Measurements from ENCODE around the gene CSMD2. TPM values are rescaled to one million over a fixed set of nuclear protein-coding genes. Genes with fewer than 3 reads are reported as not detected.

Gene CSMD2
- total and polyA plus RNA-seq, 2 experiments from 2014 or later: 5.3 to 16.6 TPM

DNA sequence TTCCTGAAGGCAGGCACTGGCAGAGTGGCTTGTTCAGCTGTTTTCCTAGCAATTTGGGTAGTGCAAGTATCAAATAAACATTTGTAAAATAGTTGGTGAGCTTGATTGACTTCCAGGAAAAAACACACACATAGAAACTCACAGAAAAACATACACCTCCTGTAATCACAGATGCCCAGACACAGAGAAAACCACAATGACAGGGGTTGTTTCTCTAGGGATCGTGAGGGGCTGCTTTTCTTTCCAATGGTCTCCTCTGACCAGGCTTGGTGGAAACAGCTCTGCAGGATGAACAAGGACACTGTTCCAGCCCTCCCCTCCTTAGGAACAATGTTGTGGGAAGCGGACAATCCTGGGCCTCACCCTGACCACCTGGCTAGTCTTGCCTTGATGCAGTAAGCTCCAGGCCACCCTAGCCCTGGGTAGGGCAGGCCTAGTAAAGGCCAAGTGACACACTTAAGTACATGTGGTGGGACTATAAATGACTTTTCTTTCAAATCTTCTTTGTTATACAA, 443.7 kb downstream of the CSMD2 start:
- Mint-ChIP-seq H3K4me1 (no peaks in the 10 kb centered on the region), H3K36me3 (ENCODE audit: low read depth) (peaks cover 23% of the 10 kb centered on the region), H3K27me3 (ENCODE audit: insufficient read depth, low read depth, poor library complexity) (peaks cover 9% of the 10 kb centered on the region), H3K4me3 (no peak overlapping the region), H3K9me3 (no peaks in the 10 kb centered on the region), H3K27ac (no peak overlapping the region)
- Histone ChIP-seq H3F3A (replicated peaks; ENCODE audit: low read depth) (no peaks in the 10 kb centered on the region), H3K4me2 (no peak overlapping the region), H3K4me1 (ENCODE audit: insufficient read depth) (no peaks in the 10 kb centered on the region), H3K36me3 (ENCODE audit: insufficient read depth) (peaks cover 5% of the 10 kb centered on the region; the same call in 1 of the 2 replicates), H3K27me3 (ENCODE audit: insufficient read depth) (no peaks in the 10 kb centered on the region), H4K20me1 (replicated peaks; ENCODE audit: insufficient read depth) (no peaks in the 10 kb centered on the region; the same call in 1 of the 2 replicates), H2AFZ (no peak overlapping the region), H3K27ac (ENCODE audit: low read depth) (no peak overlapping the region), H3K4me3 (no peak overlapping the region), H3K79me2 (replicated peaks; ENCODE audit: insufficient read depth) (no peaks in the 10 kb centered on the region), H3K9me2 (ENCODE audit: insufficient read depth) (no peaks in the 10 kb centered on the region)
- DNase-seq (ENCODE audit: low spot score) (no peak), ATAC-seq (no peak)
- no peak for TF ChIP-seq POLR2AphosphoS5 (IDR thresholded peaks at IDR 0.05; ENCODE audit: low read depth)
- TF ChIP-seq, protein P1, sequence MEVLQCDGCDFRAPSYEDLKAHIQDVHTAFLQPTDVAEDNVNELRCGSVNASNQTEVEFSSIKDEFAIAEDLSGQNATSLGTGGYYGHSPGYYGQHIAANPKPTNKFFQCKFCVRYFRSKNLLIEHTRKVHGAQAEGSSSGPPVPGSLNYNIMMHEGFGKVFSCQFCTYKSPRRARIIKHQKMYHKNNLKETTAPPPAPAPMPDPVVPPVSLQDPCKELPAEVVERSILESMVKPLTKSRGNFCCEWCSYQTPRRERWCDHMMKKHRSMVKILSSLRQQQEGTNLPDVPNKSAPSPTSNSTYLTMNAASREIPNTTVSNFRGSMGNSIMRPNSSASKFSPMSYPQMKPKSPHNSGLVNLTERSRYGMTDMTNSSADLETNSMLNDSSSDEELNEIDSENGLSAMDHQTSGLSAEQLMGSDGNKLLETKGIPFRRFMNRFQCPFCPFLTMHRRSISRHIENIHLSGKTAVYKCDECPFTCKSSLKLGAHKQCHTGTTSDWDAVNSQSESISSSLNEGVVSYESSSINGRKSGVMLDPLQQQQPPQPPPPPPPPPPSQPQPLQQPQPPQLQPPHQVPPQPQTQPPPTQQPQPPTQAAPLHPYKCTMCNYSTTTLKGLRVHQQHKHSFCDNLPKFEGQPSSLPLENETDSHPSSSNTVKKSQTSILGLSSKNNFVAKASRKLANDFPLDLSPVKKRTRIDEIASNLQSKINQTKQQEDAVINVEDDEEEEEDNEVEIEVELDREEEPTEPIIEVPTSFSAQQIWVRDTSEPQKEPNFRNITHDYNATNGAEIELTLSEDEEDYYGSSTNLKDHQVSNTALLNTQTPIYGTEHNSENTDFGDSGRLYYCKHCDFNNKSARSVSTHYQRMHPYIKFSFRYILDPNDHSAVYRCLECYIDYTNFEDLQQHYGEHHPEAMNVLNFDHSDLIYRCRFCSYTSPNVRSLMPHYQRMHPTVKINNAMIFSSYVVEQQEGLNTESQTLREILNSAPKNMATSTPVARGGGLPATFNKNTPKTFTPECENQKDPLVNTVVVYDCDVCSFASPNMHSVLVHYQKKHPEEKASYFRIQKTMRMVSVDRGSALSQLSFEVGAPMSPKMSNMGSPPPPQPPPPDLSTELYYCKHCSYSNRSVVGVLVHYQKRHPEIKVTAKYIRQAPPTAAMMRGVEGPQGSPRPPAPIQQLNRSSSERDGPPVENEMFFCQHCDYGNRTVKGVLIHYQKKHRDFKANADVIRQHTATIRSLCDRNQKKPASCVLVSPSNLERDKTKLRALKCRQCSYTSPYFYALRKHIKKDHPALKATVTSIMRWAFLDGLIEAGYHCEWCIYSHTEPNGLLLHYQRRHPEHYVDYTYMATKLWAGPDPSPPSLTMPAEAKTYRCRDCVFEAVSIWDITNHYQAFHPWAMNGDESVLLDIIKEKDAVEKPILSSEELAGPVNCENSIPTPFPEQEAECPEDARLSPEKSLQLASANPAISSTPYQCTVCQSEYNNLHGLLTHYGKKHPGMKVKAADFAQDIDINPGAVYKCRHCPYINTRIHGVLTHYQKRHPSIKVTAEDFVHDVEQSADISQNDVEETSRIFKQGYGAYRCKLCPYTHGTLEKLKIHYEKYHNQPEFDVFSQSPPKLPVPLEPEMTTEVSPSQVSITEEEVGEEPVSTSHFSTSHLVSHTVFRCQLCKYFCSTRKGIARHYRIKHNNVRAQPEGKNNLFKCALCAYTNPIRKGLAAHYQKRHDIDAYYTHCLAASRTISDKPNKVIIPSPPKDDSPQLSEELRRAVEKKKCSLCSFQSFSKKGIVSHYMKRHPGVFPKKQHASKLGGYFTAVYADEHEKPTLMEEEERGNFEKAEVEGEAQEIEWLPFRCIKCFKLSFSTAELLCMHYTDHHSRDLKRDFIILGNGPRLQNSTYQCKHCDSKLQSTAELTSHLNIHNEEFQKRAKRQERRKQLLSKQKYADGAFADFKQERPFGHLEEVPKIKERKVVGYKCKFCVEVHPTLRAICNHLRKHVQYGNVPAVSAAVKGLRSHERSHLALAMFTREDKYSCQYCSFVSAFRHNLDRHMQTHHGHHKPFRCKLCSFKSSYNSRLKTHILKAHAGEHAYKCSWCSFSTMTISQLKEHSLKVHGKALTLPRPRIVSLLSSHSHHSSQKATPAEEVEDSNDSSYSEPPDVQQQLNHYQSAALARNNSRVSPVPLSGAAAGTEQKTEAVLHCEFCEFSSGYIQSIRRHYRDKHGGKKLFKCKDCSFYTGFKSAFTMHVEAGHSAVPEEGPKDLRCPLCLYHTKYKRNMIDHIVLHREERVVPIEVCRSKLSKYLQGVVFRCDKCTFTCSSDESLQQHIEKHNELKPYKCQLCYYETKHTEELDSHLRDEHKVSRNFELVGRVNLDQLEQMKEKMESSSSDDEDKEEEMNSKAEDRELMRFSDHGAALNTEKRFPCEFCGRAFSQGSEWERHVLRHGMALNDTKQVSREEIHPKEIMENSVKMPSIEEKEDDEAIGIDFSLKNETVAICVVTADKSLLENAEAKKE (CRISPR knock-in tag; IDR thresholded peaks at IDR 0.05): no peak
- no peak for TF ChIP-seq JUNB (IDR thresholded peaks at IDR 0.05; ENCODE audit: unreplicated experiment)
- TF ChIP-seq CREB1 (CRISPR knock-in tag; IDR thresholded peaks at IDR 0.05; ENCODE audit: low read depth): no peak
- no peak for TF ChIP-seq NANOG (IDR thresholded peaks at IDR 0.05; ENCODE audit: borderline replicate concordance)
- TF ChIP-seq STAT1 (IDR thresholded peaks at IDR 0.05; ENCODE audit: unreplicated experiment): no peak
- no peak for TF ChIP-seq ZNF114 (CRISPR knock-in tag; IDR thresholded peaks at IDR 0.05)
- TF ChIP-seq, protein P2, sequence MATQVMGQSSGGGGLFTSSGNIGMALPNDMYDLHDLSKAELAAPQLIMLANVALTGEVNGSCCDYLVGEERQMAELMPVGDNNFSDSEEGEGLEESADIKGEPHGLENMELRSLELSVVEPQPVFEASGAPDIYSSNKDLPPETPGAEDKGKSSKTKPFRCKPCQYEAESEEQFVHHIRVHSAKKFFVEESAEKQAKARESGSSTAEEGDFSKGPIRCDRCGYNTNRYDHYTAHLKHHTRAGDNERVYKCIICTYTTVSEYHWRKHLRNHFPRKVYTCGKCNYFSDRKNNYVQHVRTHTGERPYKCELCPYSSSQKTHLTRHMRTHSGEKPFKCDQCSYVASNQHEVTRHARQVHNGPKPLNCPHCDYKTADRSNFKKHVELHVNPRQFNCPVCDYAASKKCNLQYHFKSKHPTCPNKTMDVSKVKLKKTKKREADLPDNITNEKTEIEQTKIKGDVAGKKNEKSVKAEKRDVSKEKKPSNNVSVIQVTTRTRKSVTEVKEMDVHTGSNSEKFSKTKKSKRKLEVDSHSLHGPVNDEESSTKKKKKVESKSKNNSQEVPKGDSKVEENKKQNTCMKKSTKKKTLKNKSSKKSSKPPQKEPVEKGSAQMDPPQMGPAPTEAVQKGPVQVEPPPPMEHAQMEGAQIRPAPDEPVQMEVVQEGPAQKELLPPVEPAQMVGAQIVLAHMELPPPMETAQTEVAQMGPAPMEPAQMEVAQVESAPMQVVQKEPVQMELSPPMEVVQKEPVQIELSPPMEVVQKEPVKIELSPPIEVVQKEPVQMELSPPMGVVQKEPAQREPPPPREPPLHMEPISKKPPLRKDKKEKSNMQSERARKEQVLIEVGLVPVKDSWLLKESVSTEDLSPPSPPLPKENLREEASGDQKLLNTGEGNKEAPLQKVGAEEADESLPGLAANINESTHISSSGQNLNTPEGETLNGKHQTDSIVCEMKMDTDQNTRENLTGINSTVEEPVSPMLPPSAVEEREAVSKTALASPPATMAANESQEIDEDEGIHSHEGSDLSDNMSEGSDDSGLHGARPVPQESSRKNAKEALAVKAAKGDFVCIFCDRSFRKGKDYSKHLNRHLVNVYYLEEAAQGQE (IDR thresholded peaks at IDR 0.05; ENCODE audit: unreplicated experiment): no peak
- TF ChIP-seq EZH2phosphoT487 (IDR thresholded peaks at IDR 0.05; ENCODE audit: unreplicated experiment): no peak
- no peak for TF ChIP-seq ZNF331 (CRISPR knock-in tag; IDR thresholded peaks at IDR 0.05; ENCODE audit: low read depth)
- TF ChIP-seq, protein P3, sequence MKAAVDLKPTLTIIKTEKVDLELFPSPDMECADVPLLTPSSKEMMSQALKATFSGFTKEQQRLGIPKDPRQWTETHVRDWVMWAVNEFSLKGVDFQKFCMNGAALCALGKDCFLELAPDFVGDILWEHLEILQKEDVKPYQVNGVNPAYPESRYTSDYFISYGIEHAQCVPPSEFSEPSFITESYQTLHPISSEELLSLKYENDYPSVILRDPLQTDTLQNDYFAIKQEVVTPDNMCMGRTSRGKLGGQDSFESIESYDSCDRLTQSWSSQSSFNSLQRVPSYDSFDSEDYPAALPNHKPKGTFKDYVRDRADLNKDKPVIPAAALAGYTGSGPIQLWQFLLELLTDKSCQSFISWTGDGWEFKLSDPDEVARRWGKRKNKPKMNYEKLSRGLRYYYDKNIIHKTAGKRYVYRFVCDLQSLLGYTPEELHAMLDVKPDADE (IDR thresholded peaks at IDR 0.05): no peak
- no peak for TF ChIP-seq EZH2 (IDR thresholded peaks at IDR 0.05; ENCODE audit: low read depth, unreplicated experiment)
- TF ChIP-seq, protein P4, sequence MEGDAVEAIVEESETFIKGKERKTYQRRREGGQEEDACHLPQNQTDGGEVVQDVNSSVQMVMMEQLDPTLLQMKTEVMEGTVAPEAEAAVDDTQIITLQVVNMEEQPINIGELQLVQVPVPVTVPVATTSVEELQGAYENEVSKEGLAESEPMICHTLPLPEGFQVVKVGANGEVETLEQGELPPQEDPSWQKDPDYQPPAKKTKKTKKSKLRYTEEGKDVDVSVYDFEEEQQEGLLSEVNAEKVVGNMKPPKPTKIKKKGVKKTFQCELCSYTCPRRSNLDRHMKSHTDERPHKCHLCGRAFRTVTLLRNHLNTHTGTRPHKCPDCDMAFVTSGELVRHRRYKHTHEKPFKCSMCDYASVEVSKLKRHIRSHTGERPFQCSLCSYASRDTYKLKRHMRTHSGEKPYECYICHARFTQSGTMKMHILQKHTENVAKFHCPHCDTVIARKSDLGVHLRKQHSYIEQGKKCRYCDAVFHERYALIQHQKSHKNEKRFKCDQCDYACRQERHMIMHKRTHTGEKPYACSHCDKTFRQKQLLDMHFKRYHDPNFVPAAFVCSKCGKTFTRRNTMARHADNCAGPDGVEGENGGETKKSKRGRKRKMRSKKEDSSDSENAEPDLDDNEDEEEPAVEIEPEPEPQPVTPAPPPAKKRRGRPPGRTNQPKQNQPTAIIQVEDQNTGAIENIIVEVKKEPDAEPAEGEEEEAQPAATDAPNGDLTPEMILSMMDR (conservative IDR thresholded peaks at IDR 0.05; ENCODE audit: low read depth in 2 of 2): no peak
